ENCODE results near the gene WIPF3.

Gene WIPF3

GRCh38 chr7:29843093-29843492 lies 36.8 kb downstream of the WIPF3 start:
- no peak for DNase-seq (ENCODE audit: insufficient read length, low spot score)
- FAIRE-seq, result no peak
- TF ChIP-seq POLR2AphosphoS5 (IDR thresholded peaks at IDR 0.05; ENCODE audit: low read depth, low read length) (no peak), PAX5 (IDR thresholded peaks at IDR 0.05; ENCODE audit: insufficient read depth, low read length, severe bottlenecking) (no peak), POLR2A (IDR thresholded peaks at IDR 0.05; ENCODE audit: low read depth, low read length) (no peak)

GRCh38 chr7:29843726-29844125 lies 37.4 kb downstream of the WIPF3 start:
- TF ChIP-seq TAF1 (IDR thresholded peaks at IDR 0.05; ENCODE audit: low read depth, low read length) (no peak), SPI1 (IDR thresholded peaks at IDR 0.05; ENCODE audit: low read depth, low read length) (no peak), POU2F2 (IDR thresholded peaks at IDR 0.05; ENCODE audit: low read depth, low read length) (no peak), POLR2AphosphoS5 (IDR thresholded peaks at IDR 0.05; ENCODE audit: low read depth, low read length) (no peak), POLR2A (IDR thresholded peaks at IDR 0.05; ENCODE audit: low read depth, low read length) (no peak), PAX5 (IDR thresholded peaks at IDR 0.05; ENCODE audit: insufficient read depth, low read length, severe bottlenecking) (no peak)
- DNase-seq (ENCODE audit: insufficient read length, low spot score) (no peak), FAIRE-seq (no peak)

GRCh38 chr7:29844559-29844958 lies 38.3 kb downstream of the WIPF3 start:
- DNase-seq (ENCODE audit: insufficient read length, low spot score), result no peak
- TF ChIP-seq POU2F2 (IDR thresholded peaks at IDR 0.05; ENCODE audit: low read depth, low read length), result no peak
- FAIRE-seq, result no peak

GRCh38 chr7:29847496-29847895 lies 41.2 kb downstream of the WIPF3 start:
- DNase-seq (ENCODE audit: insufficient read length, low spot score) (no peak), FAIRE-seq (no peak)
- no peak for TF ChIP-seq TAF1 (IDR thresholded peaks at IDR 0.05; ENCODE audit: low read depth, low read length)
- no peak for TF ChIP-seq POLR2AphosphoS5 (IDR thresholded peaks at IDR 0.05; ENCODE audit: low read depth, low read length)
- no peak for TF ChIP-seq POU2F2 (IDR thresholded peaks at IDR 0.05; ENCODE audit: low read depth, low read length)
- no peak for TF ChIP-seq PAX5 (IDR thresholded peaks at IDR 0.05; ENCODE audit: insufficient read depth, low read length, severe bottlenecking)
- TF ChIP-seq POLR2A (IDR thresholded peaks at IDR 0.05; ENCODE audit: low read depth, low read length), result no peak
- TF ChIP-seq SPI1 (IDR thresholded peaks at IDR 0.05; ENCODE audit: low read depth, low read length), result no peak

GRCh38 chr7:29847916-29848315 lies 41.6 kb downstream of the WIPF3 start:
- DNase-seq (ENCODE audit: insufficient read length, low spot score) (no peak), FAIRE-seq (no peak)
- no peak for TF ChIP-seq SPI1 (IDR thresholded peaks at IDR 0.05; ENCODE audit: low read depth, low read length)

- no peak for TF ChIP-seq POLR2AphosphoS5 (IDR thresholded peaks at IDR 0.05; ENCODE audit: low read depth, low read length)
- no peak for TF ChIP-seq POU2F2 (IDR thresholded peaks at IDR 0.05; ENCODE audit: low read depth, low read length)
- TF ChIP-seq PAX5 (IDR thresholded peaks at IDR 0.05; ENCODE audit: insufficient read depth, low read length, severe bottlenecking), result no peak
- no peak for TF ChIP-seq TAF1 (IDR thresholded peaks at IDR 0.05; ENCODE audit: low read depth, low read length)
- TF ChIP-seq SPI1 (IDR thresholded peaks at IDR 0.05; ENCODE audit: low read depth, low read length), result no peak
- no peak for TF ChIP-seq POLR2A (IDR thresholded peaks at IDR 0.05; ENCODE audit: low read depth, low read length)
Observed at GRCh38 chr7:29848941-29849340, 42.6 kb downstream of the WIPF3 start.

GRCh38 chr7:29851487-29851886 lies 45.2 kb downstream of the WIPF3 start:
- FAIRE-seq, result no peak
- no peak for DNase-seq (ENCODE audit: insufficient read length, low spot score)
- TF ChIP-seq SPI1 (IDR thresholded peaks at IDR 0.05; ENCODE audit: low read depth, low read length) (no peak), POLR2A (IDR thresholded peaks at IDR 0.05; ENCODE audit: low read depth, low read length) (no peak), TAF1 (IDR thresholded peaks at IDR 0.05; ENCODE audit: low read depth, low read length) (no peak), POU2F2 (IDR thresholded peaks at IDR 0.05; ENCODE audit: low read depth, low read length) (no peak), PAX5 (IDR thresholded peaks at IDR 0.05; ENCODE audit: insufficient read depth, low read length, severe bottlenecking) (no peak), POLR2AphosphoS5 (IDR thresholded peaks at IDR 0.05; ENCODE audit: low read depth, low read length) (no peak)

More at GRCh38 chr7:29848941-29849340, 42.6 kb downstream of the WIPF3 start:
- FAIRE-seq (no peak), DNase-seq (ENCODE audit: insufficient read length, low spot score) (no peak)

- TF ChIP-seq SPI1 (IDR thresholded peaks at IDR 0.05; ENCODE audit: low read depth, low read length) (no peak), TAF1 (IDR thresholded peaks at IDR 0.05; ENCODE audit: low read depth, low read length) (no peak), PAX5 (IDR thresholded peaks at IDR 0.05; ENCODE audit: insufficient read depth, low read length, severe bottlenecking) (no peak), POLR2A (IDR thresholded peaks at IDR 0.05; ENCODE audit: low read depth, low read length) (no peak), POU2F2 (IDR thresholded peaks at IDR 0.05; ENCODE audit: low read depth, low read length) (no peak), POLR2AphosphoS5 (IDR thresholded peaks at IDR 0.05; ENCODE audit: low read depth, low read length) (no peak)
- DNase-seq (ENCODE audit: insufficient read length, low spot score), result no peak
- FAIRE-seq, result no peak
Observed at GRCh38 chr7:29852457-29852856, 46.1 kb downstream of the WIPF3 start.

GRCh38 chr7:29853072-29853471 lies 46.8 kb downstream of the WIPF3 start:
- DNase-seq (ENCODE audit: insufficient read length, low spot score) (no peak), FAIRE-seq (no peak)
- TF ChIP-seq POLR2AphosphoS5 (IDR thresholded peaks at IDR 0.05; ENCODE audit: low read depth, low read length), result no peak
- TF ChIP-seq SPI1 (IDR thresholded peaks at IDR 0.05; ENCODE audit: low read depth, low read length), result no peak
- no peak for TF ChIP-seq POLR2A (IDR thresholded peaks at IDR 0.05; ENCODE audit: low read depth, low read length)
- no peak for TF ChIP-seq TAF1 (IDR thresholded peaks at IDR 0.05; ENCODE audit: low read depth, low read length)
- TF ChIP-seq PAX5 (IDR thresholded peaks at IDR 0.05; ENCODE audit: insufficient read depth, low read length, severe bottlenecking), result no peak
- TF ChIP-seq POU2F2 (IDR thresholded peaks at IDR 0.05; ENCODE audit: low read depth, low read length), result no peak

- FAIRE-seq, result no peak
- TF ChIP-seq POLR2A (IDR thresholded peaks at IDR 0.05; ENCODE audit: low read depth, low read length), result no peak
- no peak for DNase-seq (ENCODE audit: insufficient read length, low spot score)
Observed at GRCh38 chr7:29853789-29854188, 47.5 kb downstream of the WIPF3 start.

GRCh38 chr7:29854257-29854938 lies 48.1 kb downstream of the WIPF3 start:
- DNase-seq (ENCODE audit: insufficient read length, low spot score) (no peak), FAIRE-seq (no peak)
- TF ChIP-seq TAF1 (IDR thresholded peaks at IDR 0.05; ENCODE audit: low read depth, low read length), result no peak
- TF ChIP-seq PAX5 (IDR thresholded peaks at IDR 0.05; ENCODE audit: insufficient read depth, low read length, severe bottlenecking), result no peak
- no peak for TF ChIP-seq POLR2AphosphoS5 (IDR thresholded peaks at IDR 0.05; ENCODE audit: low read depth, low read length)
- no peak for TF ChIP-seq POLR2A (IDR thresholded peaks at IDR 0.05; ENCODE audit: low read depth, low read length)
- TF ChIP-seq POU2F2 (IDR thresholded peaks at IDR 0.05; ENCODE audit: low read depth, low read length), result no peak
- TF ChIP-seq SPI1 (IDR thresholded peaks at IDR 0.05; ENCODE audit: low read depth, low read length), result no peak

Measured in GM12891 (cell line).